Erythroblast (primary cell): ENCODE data around the gene EVX1.

Experiments
- GATA1 ChIP-seq: IDR thresholded peaks from 2 replicates; pipeline ENCODE4 v1.6.1; 2011; ENCODE audit warnings: low read depth, mild to moderate bottlenecking, control low read depth, low read length, moderate library complexity
- POLR2A ChIP-seq: IDR thresholded peaks from 2 replicates; pipeline ENCODE4 v1.6.1; 2011; ENCODE audit warnings: mild to moderate bottlenecking, low read length

DNA sequence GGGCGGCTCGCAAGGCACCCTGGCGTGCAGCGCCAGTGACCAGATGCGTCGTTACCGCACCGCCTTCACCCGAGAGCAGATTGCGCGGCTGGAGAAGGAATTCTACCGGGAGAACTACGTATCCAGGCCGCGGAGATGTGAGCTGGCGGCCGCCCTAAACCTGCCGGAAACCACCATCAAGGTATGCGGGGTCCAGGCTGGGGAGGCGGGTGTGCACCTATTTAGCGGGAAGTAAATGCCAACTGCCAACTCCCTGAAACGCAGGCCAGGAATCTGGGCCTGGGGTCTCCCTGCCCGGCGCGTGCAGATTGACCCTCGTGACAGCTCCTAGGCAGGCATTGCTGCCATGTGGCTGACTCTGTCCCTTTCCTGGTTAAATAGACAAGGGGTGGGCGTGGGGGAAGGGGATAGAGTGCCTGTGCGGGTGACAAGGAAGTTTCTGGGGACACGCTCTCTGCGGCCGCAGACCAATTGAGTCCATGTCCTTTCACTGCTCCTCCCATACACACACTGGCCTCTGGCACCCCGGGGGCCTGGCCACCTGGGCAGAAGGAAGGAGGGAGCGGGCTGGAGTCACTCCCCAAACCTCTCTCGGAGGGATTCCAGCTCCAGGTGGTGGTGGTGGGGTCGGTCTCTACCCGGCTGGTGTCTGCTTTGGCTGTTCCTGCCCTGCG lies 2.7 kb downstream of the EVX1 start:
- no peak for TF ChIP-seq POLR2A
- no peak for TF ChIP-seq GATA1
